HG03196 (cell line): ENCODE results near the gene GPHB5.

ENCODE experiments used
- ATAC-seq: cut with Tn5 transposase; IDR thresholded peaks from one replicate; pipeline ENCODE4 v1.9.1; 2021; ENCODE audit not compliant: unreplicated experiment

The GPHB5 gene

DNA sequence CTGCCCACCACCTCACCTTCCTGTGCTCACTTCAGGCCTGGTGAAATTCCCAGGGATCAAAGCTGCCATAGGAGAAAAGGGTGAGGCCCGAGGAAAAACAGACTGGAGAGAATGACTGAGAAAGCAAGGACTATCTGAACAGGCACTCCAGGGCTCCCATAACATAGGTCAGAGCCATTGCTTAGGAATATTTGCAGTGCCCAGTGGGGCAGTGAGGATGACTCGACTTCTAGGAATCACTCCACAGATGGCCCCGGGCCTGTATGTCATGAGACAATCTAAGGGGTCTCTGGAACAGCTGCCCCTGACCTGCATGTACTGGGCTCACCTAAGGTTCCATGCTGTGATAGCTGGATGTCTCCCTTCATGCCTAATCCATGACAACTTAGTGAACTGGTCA lies 51.6 kb downstream of the GPHB5 start:
- ATAC-seq = no peak

DNA sequence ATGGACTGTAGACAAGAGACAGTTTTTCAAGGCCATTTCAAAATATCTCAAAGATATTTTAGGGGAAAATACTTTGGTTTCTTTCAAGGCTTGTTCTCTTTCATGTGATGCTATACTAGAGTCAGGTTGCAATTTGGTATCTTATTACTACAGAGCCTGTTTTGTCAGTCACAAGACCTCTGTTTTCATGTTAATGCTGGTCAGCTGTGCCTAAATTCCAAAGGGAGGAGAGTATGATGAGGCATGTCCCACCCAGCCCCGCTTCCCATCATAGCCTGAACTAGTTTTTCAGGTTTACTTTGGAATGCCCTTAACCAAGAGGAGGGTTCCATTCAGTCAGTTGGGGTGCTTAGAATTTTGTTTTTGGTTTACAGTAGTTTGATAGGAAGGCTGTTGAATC lies 52.6 kb downstream of the GPHB5 start:
- ATAC-seq = no peak
